RPMI8226 (cell line): ENCODE data around the gene ADCY2.

Source experiments
- DNase-seq: peaks from one replicate; pipeline ENCODE4 v3.0.0-alpha.2; 2015

The ADCY2 gene

DNA sequence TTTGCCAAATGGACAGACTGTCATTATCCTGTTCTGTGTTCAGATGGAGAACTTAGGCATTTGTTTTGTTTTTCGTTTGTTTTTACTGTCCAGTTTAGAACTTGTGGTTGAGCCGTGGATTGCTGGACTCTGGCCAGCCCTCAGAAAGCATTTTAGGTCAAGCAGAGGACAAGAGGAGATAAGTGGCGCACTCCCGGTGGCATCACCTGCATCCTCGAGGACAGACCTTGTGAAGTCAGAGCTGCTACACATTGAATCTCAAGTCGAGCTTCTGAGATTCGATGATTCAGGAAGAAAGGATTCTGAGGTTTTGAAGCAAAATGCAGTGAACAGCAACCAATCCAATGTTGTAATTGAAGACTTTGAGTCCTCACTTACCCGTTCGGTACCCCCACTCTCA lies 481.9 kb downstream of the ADCY2 start:
- peak; percentile 7 for DNase-seq

DNA sequence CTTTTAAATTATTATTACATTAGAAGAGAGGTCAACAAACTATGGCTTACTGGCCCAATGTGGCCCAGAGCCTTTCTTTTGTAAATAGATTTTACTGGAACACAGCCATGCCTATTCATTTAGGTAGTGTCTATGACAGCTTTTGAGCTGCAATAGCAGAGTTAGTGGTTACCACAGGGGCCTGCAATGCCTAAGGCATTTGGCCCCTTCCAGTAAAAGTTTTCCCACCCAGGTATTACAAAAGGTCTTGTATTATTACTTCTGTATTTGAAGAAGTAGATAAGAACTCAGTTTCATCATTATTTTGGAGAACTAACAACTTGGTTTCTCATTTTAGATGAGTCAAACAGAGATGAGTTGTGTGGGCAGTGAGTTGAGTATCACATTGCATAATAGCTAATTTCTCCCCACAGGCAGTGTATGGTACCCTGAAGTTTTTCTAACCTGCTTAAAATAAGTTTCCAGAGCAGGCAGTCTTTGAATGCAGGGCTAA lies 482.5 kb downstream of the ADCY2 start:
- no peak for DNase-seq
